ENCODE measurements around the gene HDC.

Gene HDC

DNA sequence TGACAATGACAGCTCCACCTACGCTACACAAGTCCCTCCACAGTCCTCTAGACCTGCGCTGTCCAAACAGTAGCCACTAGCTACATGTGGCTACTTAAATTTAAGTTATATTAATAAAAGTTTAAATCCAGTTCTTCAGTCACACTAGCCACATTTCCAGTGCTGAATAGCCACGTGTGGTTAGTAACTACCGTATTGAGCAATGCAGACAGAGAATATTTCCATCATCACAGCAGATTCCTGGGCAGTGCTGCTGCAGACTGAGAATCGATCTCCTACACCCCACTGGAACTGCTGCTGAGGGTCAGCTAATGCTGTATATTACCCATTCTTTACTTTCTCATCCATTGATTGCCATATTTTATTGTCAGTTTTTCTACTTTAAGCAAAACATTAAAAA, 40.9 kb downstream of the HDC start:
- no peak for DNase-seq

DNA sequence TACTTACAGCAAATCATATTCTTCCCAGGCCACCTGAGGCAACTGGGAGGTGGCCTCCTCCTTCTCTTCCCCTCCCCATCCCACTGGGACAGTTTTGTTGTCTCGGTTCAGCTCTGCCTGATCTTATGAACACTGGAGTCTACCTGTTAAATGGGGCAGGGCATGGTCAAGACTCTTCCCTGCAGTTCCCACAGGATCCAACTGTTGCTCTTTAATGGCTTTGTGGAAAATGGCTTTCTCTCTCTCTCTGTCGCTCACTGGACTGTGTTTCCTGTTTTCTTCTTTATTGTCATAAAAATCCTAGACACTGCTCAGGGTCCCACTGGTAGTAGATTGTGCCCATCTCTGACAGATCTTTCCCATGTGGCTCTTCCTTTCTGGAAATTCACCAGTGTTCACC, 43.3 kb downstream of the HDC start:
- no peak for DNase-seq

DNA sequence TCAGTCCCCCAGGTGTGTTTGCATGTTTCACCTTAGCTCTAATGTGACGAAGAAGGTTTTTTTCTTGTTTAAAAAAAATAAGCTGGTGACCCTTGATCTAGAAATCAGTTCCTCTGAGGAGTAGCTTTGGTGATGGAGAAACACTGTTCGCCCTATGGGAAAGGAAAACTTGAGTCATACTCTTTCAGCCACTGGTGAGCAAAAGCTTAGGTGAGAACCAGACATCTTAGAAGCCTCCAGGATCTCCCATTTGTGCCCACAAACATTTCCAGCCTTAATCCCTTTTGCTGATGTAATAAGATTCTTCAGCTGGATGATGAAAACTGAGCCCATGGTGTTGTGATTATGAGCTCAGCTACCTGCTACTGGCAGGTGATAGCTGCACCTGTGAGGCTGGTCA, 45.7 kb downstream of the HDC start:
- DNase-seq: no peak

DNA sequence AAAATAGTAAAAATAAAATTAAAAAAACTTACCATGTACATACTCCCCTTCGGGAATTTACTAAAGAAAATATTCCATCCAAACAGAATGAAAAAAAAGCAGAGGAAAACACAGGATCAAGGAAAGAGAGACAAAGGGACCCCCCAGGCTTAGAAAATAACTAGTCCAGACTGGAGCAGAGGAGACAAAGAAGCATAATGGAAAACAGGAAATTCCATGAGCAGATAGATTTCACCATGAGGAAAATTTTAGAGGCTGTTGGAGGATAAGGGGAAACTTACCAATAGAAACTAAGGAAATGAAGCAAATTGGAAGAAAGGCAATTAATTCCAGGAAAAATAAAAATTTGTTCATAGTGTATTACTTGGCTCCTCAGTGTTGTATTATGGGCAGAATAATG, 46.8 kb downstream of the HDC start:
- no peak for DNase-seq

DNA sequence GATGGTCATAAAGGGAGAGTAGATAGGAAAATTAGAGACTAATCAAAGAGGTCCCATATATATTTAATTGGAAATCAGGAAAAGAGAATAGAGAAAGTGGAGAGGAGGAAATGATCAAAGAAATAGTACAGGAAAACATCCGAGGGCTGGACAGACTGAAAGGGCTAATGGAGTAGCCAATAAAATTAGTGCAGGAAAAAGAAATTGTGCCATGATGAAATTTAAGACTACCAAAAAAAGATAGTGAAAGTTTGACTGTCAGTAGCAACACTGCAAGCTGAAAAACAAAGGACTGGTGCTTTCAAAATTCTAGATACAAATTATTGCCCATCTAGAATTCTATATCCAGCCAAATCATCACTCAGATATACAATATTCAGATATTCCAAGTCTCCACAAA, 47.2 kb downstream of the HDC start:
- DNase-seq: no peak

DNA sequence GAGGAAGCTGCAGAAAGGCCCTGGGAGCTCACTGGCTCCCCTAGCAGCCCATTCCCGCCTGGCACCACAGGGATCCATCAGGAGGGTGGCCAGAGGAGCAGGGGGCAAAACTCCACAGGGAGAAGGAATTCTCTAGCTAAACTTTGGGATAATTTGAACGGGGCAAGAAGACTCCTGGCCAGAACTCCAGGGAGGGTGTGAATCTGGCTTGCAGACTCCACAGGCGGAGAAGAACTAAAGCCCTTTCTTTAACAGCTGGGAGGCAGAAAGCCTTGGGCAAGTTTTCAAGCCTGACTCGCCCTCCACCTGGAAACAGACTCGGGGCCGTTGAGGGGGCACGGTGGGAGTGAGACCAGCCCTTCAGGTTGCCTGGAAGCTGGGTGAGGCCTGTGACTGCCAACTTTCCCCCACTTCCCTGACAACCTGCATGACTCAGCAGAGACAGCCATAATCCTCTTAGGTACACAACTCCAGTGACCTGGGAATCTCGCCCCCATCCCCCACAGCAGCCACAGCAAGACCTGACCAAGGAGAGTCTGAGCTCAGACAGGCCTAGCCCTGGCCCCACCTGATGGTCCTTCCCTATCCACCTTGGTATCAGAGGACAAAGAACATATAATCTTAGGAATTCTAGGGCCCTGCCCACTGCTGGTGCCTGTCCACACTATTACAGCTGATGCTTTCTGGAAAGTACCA, 54.9 kb downstream of the HDC start:
- no peak for DNase-seq

DNA sequence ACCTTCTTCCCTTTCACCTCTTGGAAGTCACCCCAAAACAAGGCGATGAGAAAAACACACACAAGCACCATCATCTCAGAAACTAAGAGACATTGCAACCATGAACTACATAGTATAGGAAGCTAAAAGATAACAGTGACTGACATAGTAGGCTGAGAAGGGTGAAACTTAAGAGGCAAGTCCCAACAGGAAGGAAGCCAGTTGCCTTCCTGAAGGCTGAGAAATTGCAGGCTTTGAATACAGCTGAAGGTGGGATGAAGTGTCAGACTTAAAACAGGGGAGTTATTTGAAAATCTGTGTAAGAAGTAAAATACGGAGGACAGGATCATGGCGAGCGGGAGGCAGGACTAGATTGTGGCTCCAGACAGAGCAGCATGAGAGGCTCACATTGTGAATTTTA, 55.7 kb downstream of the HDC start:
- DNase-seq: no peak

DNA sequence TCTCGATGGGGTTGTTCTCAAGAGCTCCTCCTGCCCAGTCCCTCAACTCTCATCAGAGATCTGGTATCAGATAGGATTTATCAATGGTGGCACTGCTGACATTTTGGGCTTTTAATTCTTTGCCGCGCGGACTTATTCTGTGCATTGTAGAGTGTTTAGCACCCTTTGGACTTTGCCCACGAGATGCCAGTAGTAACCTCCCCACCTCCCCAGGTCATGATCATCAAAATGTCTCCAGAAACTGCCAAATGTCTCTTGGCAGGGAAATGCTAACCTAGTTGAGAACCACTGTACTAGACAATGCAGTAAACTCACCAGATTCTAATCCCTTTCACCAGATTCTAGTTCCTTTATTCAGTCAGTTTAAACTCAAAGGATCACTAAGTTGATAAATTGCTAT, 59.5 kb downstream of the HDC start:
- DNase-seq: no peak

DNA sequence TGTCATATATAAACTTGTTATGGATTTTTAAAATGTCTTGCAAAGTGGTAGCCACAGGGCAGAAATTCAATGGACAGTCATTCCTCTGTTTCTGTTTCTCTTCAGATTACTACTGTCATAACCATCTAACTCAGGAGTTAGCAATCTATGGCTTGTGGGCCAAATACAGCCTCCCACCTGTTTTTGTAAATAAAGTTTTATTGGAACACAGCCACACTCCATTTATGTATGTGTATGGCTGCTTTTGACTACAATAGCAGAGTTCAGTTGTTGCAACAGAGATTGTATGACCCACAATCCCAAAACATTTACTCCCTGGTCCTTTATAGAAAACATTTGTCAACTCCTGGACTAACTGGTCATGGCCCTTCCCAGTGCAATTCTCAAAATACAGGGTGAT, 63.5 kb downstream of the HDC start:
- DNase-seq: no peak

DNA sequence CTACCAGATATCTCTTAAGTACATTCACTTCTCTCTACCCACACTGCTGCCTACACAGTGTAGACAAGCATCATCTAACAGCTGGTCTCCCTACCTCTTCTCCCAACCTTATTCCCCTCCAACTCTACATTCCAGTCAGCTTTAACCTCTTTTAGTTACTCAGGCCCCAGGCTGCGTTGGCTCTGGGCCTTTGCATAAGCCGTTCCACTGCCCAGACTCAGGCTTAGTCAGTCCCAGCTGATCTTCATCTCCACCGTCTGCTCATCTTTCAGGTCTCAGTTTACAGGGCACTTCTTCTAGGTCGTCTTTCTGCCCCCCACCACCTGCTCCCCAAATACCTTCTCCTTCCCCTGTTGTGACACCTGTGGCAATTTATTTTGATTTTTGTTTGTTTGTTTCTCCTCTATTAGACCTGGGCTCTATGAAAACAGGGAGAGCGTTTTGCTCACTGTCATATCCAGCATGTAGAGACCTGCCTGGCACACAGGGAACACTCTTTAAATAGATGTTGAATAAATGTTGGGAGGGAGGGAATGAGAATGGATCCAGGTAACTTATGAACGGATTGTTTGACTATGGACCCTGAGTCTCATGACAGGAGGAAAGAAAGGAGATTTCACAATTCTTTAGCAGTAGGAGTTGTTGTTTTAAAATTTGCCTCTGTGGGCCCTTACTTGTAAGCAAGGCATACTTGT, 72.5 kb downstream of the HDC start:
- no peak for DNase-seq

DNA sequence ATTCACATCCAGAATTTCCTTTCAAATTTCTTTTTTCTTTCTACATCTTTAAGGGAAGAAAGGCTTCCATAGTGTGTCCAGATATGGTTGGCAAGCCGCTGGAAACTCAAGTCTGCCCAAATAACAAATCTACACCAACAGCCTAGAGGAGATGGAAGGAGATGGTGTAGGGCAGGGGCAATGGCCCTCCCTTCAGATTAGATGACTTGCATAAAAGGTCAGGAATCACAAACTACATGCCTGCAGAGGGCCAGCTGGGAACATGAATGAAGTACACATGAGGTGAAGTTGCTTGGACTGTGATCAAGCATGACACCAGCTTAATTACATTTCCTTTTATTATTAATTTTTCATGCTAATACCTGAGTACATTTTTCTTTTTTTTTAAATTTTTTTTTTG, 73.4 kb downstream of the HDC start:
- no peak for DNase-seq

Data from hematopoietic multipotent progenitor cell treated with erythropoietin and hydrocortisone succinate and interleukin-3 and kit ligand, for 6 days (in vitro differentiated cells).